ENCODE measurements around the gene SCARB2. TPM values are rescaled to one million over a fixed set of nuclear protein-coding genes. Genes with fewer than 3 reads are reported as not detected.

The SCARB2 gene
- total and polyA plus RNA-seq, 2 donors (not counting 3 experiments of a cell fraction or from before 2014, with no cell fraction given) = 75.2 to 116 TPM

DNA sequence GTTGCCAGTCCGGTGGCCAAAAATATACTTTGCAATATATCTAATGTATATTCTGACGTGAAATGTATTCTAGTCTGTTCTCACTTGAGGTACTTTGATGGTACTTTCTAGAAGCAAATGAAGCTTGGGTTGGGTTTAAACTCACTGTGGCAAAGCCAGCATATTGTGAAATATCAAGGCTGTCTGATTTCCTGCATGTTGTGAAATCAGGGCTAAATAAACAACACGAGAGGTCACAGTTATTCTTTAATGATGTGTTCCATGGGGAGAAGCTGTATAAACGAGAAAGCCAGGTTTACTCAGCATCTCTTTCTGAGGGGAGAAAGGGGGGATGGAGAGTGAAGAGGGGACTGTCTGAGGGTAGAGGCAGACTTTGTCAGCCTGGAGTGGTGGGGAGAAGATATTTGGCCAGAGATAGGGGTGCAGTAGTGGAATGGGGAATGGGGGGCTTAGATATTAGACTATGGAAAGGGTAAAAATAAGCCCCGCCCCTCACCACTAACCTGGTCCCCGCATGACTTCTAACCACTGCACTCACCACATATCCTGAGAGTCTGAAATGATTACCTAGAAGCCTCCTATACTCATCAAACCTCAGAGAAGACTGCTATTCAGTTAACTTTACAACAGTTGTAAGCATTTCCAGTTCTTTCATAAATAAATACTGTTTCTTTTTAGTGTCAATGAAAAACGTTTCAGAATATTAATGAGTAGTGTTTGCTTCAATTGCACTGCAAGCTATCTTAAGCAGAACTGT, 5.9 kb upstream of the SCARB2 start:
- BruUV-seq (replicated peaks) = no TSS peak
- DNase-seq (ENCODE audit: low read depth, low spot score) (no peak), FAIRE-seq (no peak)
- CTCF ChIA-PET = interaction anchor here (0.8 kb wide), 1 partner anchor 40 kb away, joined by 4 read pairs; no protein-coding TSS in a partner anchor
- dilution Hi-C loops (cut with MboI; ENCODE audit: extremely low pct_ligation_motif_present, low sequenced_read_pairs) (no loop called here), intact Hi-C loops (cut with micrococcal nuclease) (no loop called here)
- H3K9me1 ChIP-seq (replicated peaks; ENCODE audit: control insufficient read depth, extremely low read depth, insufficient read depth, low read length) = no peaks in the 10 kb centered on the region
- H3K4me1 ChIP-seq (ENCODE audit: control insufficient read depth, extremely low read depth, insufficient read depth, low read length) = peaks cover 2% of the 10 kb centered on the region
- H3K9me3 ChIP-seq (replicated peaks; ENCODE audit: control insufficient read depth, insufficient read depth, low read length) = no peaks in the 10 kb centered on the region
- no peak overlapping the region for H3K27ac ChIP-seq (ENCODE audit: insufficient read depth, low read depth, low read length)
- H3K36me3 ChIP-seq (ENCODE audit: control insufficient read depth in 2 of 2, extremely low read depth in 1 of 2, insufficient read depth in 2 of 2, low read length in 2 of 2) = no peaks in the 10 kb centered on the region
- no peak overlapping the region for H2AFZ ChIP-seq (ENCODE audit: low read depth, low read length)
- H3K9ac ChIP-seq (replicated peaks; ENCODE audit: extremely low read depth, insufficient read depth, low read length) = no peak overlapping the region
- no peak overlapping the region for H3K4me2 ChIP-seq (ENCODE audit: insufficient read depth, low read length)
- TF ChIP-seq GATA2 (IDR thresholded peaks at IDR 0.05; ENCODE audit: insufficient read depth, insufficient read length, low read depth, low read length) (no peak), MYC (IDR thresholded peaks at IDR 0.05; ENCODE audit: low read depth, low read length) (no peak), POLR2A (IDR thresholded peaks at IDR 0.05; ENCODE audit: low read depth, low read length) (no peak)
- TF ChIP-seq, protein P1, sequence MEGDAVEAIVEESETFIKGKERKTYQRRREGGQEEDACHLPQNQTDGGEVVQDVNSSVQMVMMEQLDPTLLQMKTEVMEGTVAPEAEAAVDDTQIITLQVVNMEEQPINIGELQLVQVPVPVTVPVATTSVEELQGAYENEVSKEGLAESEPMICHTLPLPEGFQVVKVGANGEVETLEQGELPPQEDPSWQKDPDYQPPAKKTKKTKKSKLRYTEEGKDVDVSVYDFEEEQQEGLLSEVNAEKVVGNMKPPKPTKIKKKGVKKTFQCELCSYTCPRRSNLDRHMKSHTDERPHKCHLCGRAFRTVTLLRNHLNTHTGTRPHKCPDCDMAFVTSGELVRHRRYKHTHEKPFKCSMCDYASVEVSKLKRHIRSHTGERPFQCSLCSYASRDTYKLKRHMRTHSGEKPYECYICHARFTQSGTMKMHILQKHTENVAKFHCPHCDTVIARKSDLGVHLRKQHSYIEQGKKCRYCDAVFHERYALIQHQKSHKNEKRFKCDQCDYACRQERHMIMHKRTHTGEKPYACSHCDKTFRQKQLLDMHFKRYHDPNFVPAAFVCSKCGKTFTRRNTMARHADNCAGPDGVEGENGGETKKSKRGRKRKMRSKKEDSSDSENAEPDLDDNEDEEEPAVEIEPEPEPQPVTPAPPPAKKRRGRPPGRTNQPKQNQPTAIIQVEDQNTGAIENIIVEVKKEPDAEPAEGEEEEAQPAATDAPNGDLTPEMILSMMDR (IDR thresholded peaks at IDR 0.05; ENCODE audit: extremely low read depth in 1 of 2, insufficient read depth in 1 of 2, low read depth in 1 of 2, low read length in 2 of 2) = no peak
- no peak overlapping the region for H3K4me3 ChIP-seq (replicated peaks in 1 of 3; ENCODE audit: insufficient read depth in 1 of 3, low read depth in 1 of 3, low read length in 3 of 3)
- H3K79me2 ChIP-seq (ENCODE audit: control insufficient read depth, insufficient read depth, low read length) = no peaks in the 10 kb centered on the region
- POLR2A ChIA-PET = no interaction called here
- no peaks in the 10 kb centered on the region for H4K20me1 ChIP-seq (replicated peaks; ENCODE audit: control insufficient read depth, extremely low read depth, insufficient read depth, low read length)
- peaks cover 0 to 4% of the 10 kb centered on the region in 2 experiments for H3K27me3 ChIP-seq (ENCODE audit: control insufficient read depth in 2 of 2, insufficient read depth in 2 of 2, low read length in 2 of 2)
